Osteoblast (primary cell): ENCODE data around the gene ZCCHC4. TPM values are rescaled to one million over a fixed set of nuclear protein-coding genes. Genes with fewer than 3 reads are reported as not detected.
A peak's percentile ranks its signal among the peaks of the same experiment; 100 is the strongest.

ENCODE experiments used
- DNase-seq: peaks from one replicate; pipeline ENCODE4 v3.0.0; 2011; ENCODE audit warnings: low spot score, mixed read lengths; ENCODE audit not compliant: insufficient read length; ENCODE audit errors: missing footprints
- H2AFZ ChIP-seq: 2 replicates; pipeline ENCODE4 v1.6.0; 2011; ENCODE audit warnings: mild to moderate bottlenecking, low read length
- H3K27ac ChIP-seq: 2 replicates; pipeline ENCODE4 v1.5.1; 2011; ENCODE audit warnings: mild to moderate bottlenecking, low read depth, low read length, moderate library complexity
- H3K27me3 ChIP-seq: 2 replicates; pipeline ENCODE4 v1.6.0; 2012; ENCODE audit warnings: mild to moderate bottlenecking, control low read depth, inconsistent platforms, low read length, moderate library complexity; ENCODE audit not compliant: insufficient read depth
- H3K36me3 ChIP-seq: 2 replicates; pipeline ENCODE4 v1.5.1; 2011; ENCODE audit warnings: mild to moderate bottlenecking, low read length, control low read depth, moderate library complexity; ENCODE audit not compliant: insufficient read depth
- H3K4me1 ChIP-seq: 2 replicates; pipeline ENCODE4 v1.5.1; 2011; ENCODE audit warnings: mild to moderate bottlenecking, low read length, control low read depth, moderate library complexity; ENCODE audit not compliant: insufficient read depth
- H3K4me2 ChIP-seq: 2 replicates; pipeline ENCODE4 v1.6.0; 2011; ENCODE audit warnings: mild to moderate bottlenecking, low read length; ENCODE audit not compliant: insufficient read depth
- H3K4me3 ChIP-seq: fragments of 200-600 bp; sonication (generic); 3 replicates; pipeline ENCODE4 v1.5.1; 2012; ENCODE audit warnings: mild to moderate bottlenecking, low read length, inconsistent platforms; ENCODE audit not compliant: insufficient read depth
- H3K79me2 ChIP-seq: 2 replicates; pipeline ENCODE4 v1.6.0; 2012; ENCODE audit warnings: mild to moderate bottlenecking, low read length, control low read depth, inconsistent platforms; ENCODE audit not compliant: insufficient read depth
- H3K9me3 ChIP-seq: 2 replicates; pipeline ENCODE4 v1.5.1; 2011; ENCODE audit warnings: low read depth, low read length, control low read depth
- H4K20me1 ChIP-seq: 2 replicates; pipeline ENCODE4 v1.6.0; 2012; ENCODE audit warnings: mild to moderate bottlenecking, low read length, control low read depth; ENCODE audit not compliant: insufficient read depth
- total RNA-seq: library from RNA; depleted of rRNA; stranded (reverse); fragments of >200 nt; gene quantifications from 2 replicates; pipeline ENCODE4 v1.2.3, GENCODE V29; 2012
- TF ChIP-seq, protein P1 (sequence below): IDR thresholded peaks from 2 replicates; pipeline ENCODE4 v1.5.1; 2011; ENCODE audit warnings: mild to moderate bottlenecking, low read depth, low read length, moderate library complexity; ENCODE audit errors: extremely low read depth

Gene ZCCHC4
- total RNA-seq, 1 donor = 13.4 TPM

DNA sequence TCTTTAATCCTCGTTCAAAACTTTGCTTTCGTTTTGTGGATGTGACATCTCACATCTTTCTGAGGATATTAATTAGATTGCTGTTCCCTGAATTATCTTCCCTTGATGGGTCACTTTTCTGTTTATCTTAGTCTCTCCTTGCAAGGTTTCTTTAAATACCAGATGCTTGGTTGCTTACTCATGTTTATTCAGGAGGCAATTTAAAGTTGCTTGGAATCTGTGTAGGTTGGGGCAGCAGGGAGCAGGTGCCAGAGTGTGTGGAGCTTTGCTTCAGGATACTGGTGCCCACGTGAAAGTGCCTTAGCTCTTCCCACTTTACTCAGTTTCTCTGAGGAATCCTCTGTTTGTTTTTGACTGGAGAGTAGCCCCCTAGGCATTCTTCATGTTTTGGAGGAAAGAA is 88.5 kb downstream of the ZCCHC4 start:
- Histone ChIP-seq H3K79me2 (no peaks in the 10 kb centered on the region), H3K4me1 (peaks cover 32% of the 10 kb centered on the region), H4K20me1 (no peaks in the 10 kb centered on the region), H3K36me3 (peaks cover 35% of the 10 kb centered on the region), H3K4me3 (no peak overlapping the region), H3K4me2 (peak overlapping the region; percentile 49), H2AFZ (no peak overlapping the region), H3K9me3 (peaks cover 3% of the 10 kb centered on the region), H3K27ac (peak overlapping the region; percentile 22), H3K27me3 (no peaks in the 10 kb centered on the region)
- DNase-seq = peak; percentile 46
- TF ChIP-seq, protein P1, sequence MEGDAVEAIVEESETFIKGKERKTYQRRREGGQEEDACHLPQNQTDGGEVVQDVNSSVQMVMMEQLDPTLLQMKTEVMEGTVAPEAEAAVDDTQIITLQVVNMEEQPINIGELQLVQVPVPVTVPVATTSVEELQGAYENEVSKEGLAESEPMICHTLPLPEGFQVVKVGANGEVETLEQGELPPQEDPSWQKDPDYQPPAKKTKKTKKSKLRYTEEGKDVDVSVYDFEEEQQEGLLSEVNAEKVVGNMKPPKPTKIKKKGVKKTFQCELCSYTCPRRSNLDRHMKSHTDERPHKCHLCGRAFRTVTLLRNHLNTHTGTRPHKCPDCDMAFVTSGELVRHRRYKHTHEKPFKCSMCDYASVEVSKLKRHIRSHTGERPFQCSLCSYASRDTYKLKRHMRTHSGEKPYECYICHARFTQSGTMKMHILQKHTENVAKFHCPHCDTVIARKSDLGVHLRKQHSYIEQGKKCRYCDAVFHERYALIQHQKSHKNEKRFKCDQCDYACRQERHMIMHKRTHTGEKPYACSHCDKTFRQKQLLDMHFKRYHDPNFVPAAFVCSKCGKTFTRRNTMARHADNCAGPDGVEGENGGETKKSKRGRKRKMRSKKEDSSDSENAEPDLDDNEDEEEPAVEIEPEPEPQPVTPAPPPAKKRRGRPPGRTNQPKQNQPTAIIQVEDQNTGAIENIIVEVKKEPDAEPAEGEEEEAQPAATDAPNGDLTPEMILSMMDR = no peak

GRCh38 chr4:25402521-25402920 is 89.9 kb downstream of the ZCCHC4 start:
- no peak for DNase-seq
- peak overlapping the region; percentile 16 for H3K4me2 ChIP-seq
- H4K20me1 ChIP-seq = no peaks in the 10 kb centered on the region
- TF ChIP-seq, protein P1 = no peak
- peaks cover 24% of the 10 kb centered on the region for H3K36me3 ChIP-seq
- H3K4me3 ChIP-seq = no peak overlapping the region
- H3K27ac ChIP-seq = peak overlapping the region; percentile 7
- no peak overlapping the region for H2AFZ ChIP-seq
- H3K9me3 ChIP-seq = no peaks in the 10 kb centered on the region
- H3K79me2 ChIP-seq = no peaks in the 10 kb centered on the region
- H3K27me3 ChIP-seq = no peaks in the 10 kb centered on the region
- H3K4me1 ChIP-seq = peaks cover 38% of the 10 kb centered on the region

- H3K79me2 ChIP-seq = no peaks in the 10 kb centered on the region
- no peaks in the 10 kb centered on the region for H3K27me3 ChIP-seq
- no peak overlapping the region for H2AFZ ChIP-seq
- TF ChIP-seq, protein P1 = no peak
- H3K4me3 ChIP-seq = no peak overlapping the region
- peaks cover 38% of the 10 kb centered on the region for H3K4me1 ChIP-seq
- no peaks in the 10 kb centered on the region for H3K9me3 ChIP-seq
- no peak for DNase-seq
- peaks cover 22% of the 10 kb centered on the region for H3K36me3 ChIP-seq
- no peaks in the 10 kb centered on the region for H4K20me1 ChIP-seq
- H3K4me2 ChIP-seq = no peak overlapping the region
- H3K27ac ChIP-seq = no peak overlapping the region
These were observed 91.1 kb downstream of the ZCCHC4 start for GRCh38 chr4:25403699-25404098.

- Histone ChIP-seq H3K4me1 (peaks cover 34% of the 10 kb centered on the region), H3K9me3 (no peaks in the 10 kb centered on the region), H3K27me3 (no peaks in the 10 kb centered on the region), H4K20me1 (no peaks in the 10 kb centered on the region), H3K79me2 (no peaks in the 10 kb centered on the region), H3K4me3 (no peak overlapping the region), H3K27ac (peak overlapping the region; percentile 48), H3K4me2 (peak overlapping the region; percentile 61), H2AFZ (no peak overlapping the region), H3K36me3 (peaks cover 29% of the 10 kb centered on the region)
- no peak for DNase-seq
- TF ChIP-seq, protein P1 = no peak
These were observed 92.9 kb downstream of the ZCCHC4 start for GRCh38 chr4:25405453-25405852.
